Gastroesophageal sphincter (tissue), 4 donors: ENCODE data around the gene STRN. TPM values are rescaled to one million over a fixed set of nuclear protein-coding genes. Genes with fewer than 3 reads are reported as not detected.

Experiments used
- ATAC-seq: fragments of 150-250 bp; one replicate; pipeline ENCODE4 v1.9.1; 2016; ENCODE audit warnings: mild to moderate bottlenecking, moderate library complexity
- H3K27ac ChIP-seq, 4 donors: fragments of 200-600 bp; sonication (generic) in 3 of 4; 1 replicate in 3 of 4; 2 replicates in 1 of 4; pipeline ENCODE4 v1.5.1; 2016 to 2019
- H3K27me3 ChIP-seq: fragments of 200-600 bp; sonication (generic); one replicate; pipeline ENCODE4 v1.5.1; 2019
- H3K36me3 ChIP-seq, 2 donors: fragments of 200-600 bp; sonication (generic); one replicate each; pipeline ENCODE4 v1.5.1; 2019; ENCODE audit warnings: control low read depth in 1 of 2
- H3K4me1 ChIP-seq, 3 donors: fragments of 200-600 bp; sonication (generic); 1 replicate in 2 of 3; 2 replicates in 1 of 3; pipeline ENCODE4 v1.5.1; 2016 to 2019; ENCODE audit warnings: control low read depth in 2 of 3
- H3K4me3 ChIP-seq, 2 donors: fragments of 200-600 bp; sonication (generic); one replicate each; pipeline ENCODE4 v1.5.1; 2019; ENCODE audit warnings: mild to moderate bottlenecking in 1 of 2, moderate library complexity in 1 of 2
- H3K9me3 ChIP-seq, 3 donors: fragments of 200-600 bp; sonication (generic); one replicate each; pipeline ENCODE4 v1.5.1; 2017 to 2019; ENCODE audit warnings: control low read depth in 2 of 3
- EP300 ChIP-seq: sonication (generic); formaldehyde crosslinking; IDR thresholded peaks from one replicate; pipeline ENCODE4 v1.6.1; 2017; ENCODE audit warnings: antibody characterized with exemption, mild to moderate bottlenecking
- POLR2A ChIP-seq, 2 donors: fragments of 450-650 bp; IDR thresholded peaks; one replicate each; pipeline ENCODE4 v1.6.1; 2017; ENCODE audit warnings: antibody characterized with exemption in 2 of 2, mild to moderate bottlenecking in 2 of 2, moderate library complexity in 1 of 2
- POLR2AphosphoS5 ChIP-seq: sonication (generic); formaldehyde crosslinking; IDR thresholded peaks from one replicate; pipeline ENCODE4 v1.6.1; 2017; ENCODE audit warnings: antibody characterized with exemption
- WGBS, 2 donors: methylation state at CpG; one replicate each; pipeline ENCODE4 v1.1.5; 2018; ENCODE audit warnings: low coverage in 1 of 2; 5-methylcytosine and 5-hydroxymethylcytosine counted together
- total RNA-seq, 4 donors: library from RNA; depleted of rRNA; stranded (reverse); fragments of >200 nt; gene quantifications; one replicate each; pipeline ENCODE4 v1.1.0, GENCODE V29; 2016
- TF ChIP-seq, protein P1 (sequence below), 4 experiments: fragments of 200-600 bp in 2 of 4; fragments of 450-650 bp in 2 of 4; sonication (generic) in 1 of 4; IDR thresholded peaks; one replicate each; pipeline ENCODE4 v1.5.1; 2017 to 2019; ENCODE audit warnings: antibody characterized with exemption in 4 of 4, mild to moderate bottlenecking in 2 of 4, moderate library complexity in 2 of 4

Gene STRN, protein sequence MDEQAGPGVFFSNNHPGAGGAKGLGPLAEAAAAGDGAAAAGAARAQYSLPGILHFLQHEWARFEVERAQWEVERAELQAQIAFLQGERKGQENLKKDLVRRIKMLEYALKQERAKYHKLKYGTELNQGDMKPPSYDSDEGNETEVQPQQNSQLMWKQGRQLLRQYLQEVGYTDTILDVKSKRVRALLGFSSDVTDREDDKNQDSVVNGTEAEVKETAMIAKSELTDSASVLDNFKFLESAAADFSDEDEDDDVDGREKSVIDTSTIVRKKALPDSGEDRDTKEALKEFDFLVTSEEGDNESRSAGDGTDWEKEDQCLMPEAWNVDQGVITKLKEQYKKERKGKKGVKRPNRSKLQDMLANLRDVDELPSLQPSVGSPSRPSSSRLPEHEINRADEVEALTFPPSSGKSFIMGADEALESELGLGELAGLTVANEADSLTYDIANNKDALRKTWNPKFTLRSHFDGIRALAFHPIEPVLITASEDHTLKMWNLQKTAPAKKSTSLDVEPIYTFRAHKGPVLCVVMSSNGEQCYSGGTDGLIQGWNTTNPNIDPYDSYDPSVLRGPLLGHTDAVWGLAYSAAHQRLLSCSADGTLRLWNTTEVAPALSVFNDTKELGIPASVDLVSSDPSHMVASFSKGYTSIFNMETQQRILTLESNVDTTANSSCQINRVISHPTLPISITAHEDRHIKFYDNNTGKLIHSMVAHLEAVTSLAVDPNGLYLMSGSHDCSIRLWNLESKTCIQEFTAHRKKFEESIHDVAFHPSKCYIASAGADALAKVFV
- 10 to 100 TPM; 18.5 to 24.6 (median 20.9) TPM for total RNA-seq

DNA sequence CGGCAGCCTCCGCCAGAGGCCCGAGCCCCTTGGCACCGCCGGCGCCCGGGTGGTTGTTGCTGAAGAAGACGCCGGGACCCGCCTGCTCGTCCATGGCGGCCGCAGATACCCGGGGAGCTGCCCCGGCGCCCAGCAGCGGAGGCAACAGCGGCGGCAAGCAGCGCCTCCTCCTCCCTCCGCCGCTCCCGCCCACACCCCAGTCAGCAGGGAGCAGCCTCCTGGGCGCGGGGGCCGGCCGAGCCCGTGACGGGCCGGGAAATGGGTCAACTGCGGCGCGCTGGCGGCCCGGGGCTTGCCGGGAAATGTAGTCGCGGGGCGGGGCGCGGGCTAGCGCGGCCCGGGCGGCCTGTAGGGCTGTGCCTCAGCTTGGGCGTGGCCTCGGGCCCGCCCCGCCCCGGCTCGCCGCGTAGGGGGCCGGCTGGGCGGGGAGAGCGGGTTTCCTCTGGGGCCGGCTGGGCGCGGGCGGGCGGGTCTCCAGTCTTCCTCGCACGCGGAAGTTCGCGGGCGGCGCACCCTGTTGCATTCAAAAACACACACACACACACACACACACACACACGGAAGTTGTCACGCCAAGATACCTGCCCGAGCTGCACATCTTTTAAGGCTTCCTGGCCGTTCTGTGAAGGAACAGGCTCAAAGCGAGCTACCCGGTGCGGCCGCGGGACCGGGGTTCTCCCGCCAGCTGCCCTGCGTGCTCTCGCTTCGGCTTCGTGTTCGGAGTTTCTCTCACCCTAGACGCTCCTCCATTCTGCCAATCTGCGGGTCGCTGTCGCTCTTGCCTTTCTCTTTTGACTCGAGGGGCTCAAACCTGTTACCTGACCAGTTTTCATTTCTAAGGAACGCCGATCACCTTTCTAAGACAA is at the start of gene STRN:
TSS of gene STRN (minus strand) at position 167 of the 866 bp plus-strand sequence. CDS start at position 94, 73 bp downstream.
- peaks cover 0 to 40% (median 11%) of the 10 kb centered on the region in 3 donors for H3K4me1 ChIP-seq
- no peaks in the 10 kb centered on the region for H3K27me3 ChIP-seq
- 0 to 1% methylated on average over 4 to 17 of the region's 91 CpGs for WGBS, 2 donors
- ATAC-seq = peak; percentile 98
- H3K4me3 ChIP-seq = peak within 1 kb of the TSS; percentile 68 to 100
- no peaks in the 10 kb centered on the region for H3K9me3 ChIP-seq
- H3K36me3 ChIP-seq = no peaks in the 10 kb centered on the region
- TF ChIP-seq EP300 (no peak), POLR2A (IDR thresholded peaks at IDR 0.05) (peak; percentile 68 to 75), POLR2AphosphoS5 (peak; percentile 84)
- TF ChIP-seq, protein P1, sequence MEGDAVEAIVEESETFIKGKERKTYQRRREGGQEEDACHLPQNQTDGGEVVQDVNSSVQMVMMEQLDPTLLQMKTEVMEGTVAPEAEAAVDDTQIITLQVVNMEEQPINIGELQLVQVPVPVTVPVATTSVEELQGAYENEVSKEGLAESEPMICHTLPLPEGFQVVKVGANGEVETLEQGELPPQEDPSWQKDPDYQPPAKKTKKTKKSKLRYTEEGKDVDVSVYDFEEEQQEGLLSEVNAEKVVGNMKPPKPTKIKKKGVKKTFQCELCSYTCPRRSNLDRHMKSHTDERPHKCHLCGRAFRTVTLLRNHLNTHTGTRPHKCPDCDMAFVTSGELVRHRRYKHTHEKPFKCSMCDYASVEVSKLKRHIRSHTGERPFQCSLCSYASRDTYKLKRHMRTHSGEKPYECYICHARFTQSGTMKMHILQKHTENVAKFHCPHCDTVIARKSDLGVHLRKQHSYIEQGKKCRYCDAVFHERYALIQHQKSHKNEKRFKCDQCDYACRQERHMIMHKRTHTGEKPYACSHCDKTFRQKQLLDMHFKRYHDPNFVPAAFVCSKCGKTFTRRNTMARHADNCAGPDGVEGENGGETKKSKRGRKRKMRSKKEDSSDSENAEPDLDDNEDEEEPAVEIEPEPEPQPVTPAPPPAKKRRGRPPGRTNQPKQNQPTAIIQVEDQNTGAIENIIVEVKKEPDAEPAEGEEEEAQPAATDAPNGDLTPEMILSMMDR (IDR thresholded peaks at IDR 0.05) = peak in 1 of 4 experiments; percentile 28
- H3K27ac ChIP-seq = peak within 1 kb of the TSS; percentile 57 to 95 (median 90)

DNA sequence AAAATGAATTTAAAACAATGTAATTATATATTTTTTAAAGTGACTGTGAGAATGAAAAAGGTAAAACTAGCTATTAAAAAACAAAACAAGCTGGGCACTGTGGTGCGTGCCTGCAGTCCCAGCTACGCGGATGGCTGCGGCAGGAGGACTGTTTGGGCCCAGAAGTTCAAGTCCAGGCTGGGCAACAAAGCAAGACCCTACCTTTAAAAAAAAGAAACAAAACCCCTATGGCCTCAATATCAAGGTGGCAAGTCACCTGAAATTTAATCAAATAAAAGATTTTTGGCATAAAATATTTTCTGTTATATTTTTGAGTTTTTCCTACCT is 46.9 kb upstream of the STRN start:
- Histone ChIP-seq H3K36me3 (peaks cover 0 to 96% of the 10 kb centered on the region in 2 donors), H3K9me3 (no peaks in the 10 kb centered on the region), H3K27me3 (no peaks in the 10 kb centered on the region), H3K4me3 (no peak overlapping the region), H3K27ac (no peak overlapping the region), H3K4me1 (no peaks in the 10 kb centered on the region)
- ATAC-seq = no peak
- WGBS, 2 donors = 93 to 100% methylated on average over 4 of the region's 4 CpGs
- no peak for TF ChIP-seq POLR2AphosphoS5
- TF ChIP-seq, protein P1 (IDR thresholded peaks at IDR 0.05) = no peak
- TF ChIP-seq EP300 = no peak
- TF ChIP-seq POLR2A (IDR thresholded peaks at IDR 0.05) = no peak

DNA sequence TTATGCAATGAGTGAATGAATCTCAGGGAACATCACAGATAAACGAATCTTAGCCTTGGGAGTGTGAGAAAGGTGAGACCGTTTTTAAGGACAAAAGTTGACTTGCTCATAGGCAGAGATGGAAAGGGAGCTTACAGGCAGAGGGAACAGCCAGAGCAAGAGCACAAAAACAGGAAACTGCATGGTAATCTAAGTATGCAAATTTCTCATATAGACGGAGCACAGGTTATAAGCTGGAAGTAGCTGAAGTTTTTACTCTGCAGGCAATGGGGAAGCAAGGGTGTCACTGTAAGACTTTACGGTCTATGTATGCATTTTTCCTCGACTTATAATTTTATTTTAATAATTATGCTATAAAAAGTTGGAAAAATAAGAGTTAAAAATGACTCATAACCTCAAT is 44.8 kb upstream of the STRN start:
- Histone ChIP-seq H3K9me3 (no peaks in the 10 kb centered on the region), H3K4me3 (no peak overlapping the region), H3K36me3 (peaks cover 0 to 98% of the 10 kb centered on the region in 2 donors), H3K27me3 (no peaks in the 10 kb centered on the region), H3K27ac (no peak overlapping the region), H3K4me1 (no peaks in the 10 kb centered on the region)
- TF ChIP-seq EP300 = no peak
- TF ChIP-seq, protein P1 (IDR thresholded peaks at IDR 0.05) = no peak
- no peak for TF ChIP-seq POLR2A (IDR thresholded peaks at IDR 0.05)
- TF ChIP-seq POLR2AphosphoS5 = no peak
- 68 to 79% methylated on average over 5 of the region's 5 CpGs for WGBS, 2 donors
- ATAC-seq = no peak

DNA sequence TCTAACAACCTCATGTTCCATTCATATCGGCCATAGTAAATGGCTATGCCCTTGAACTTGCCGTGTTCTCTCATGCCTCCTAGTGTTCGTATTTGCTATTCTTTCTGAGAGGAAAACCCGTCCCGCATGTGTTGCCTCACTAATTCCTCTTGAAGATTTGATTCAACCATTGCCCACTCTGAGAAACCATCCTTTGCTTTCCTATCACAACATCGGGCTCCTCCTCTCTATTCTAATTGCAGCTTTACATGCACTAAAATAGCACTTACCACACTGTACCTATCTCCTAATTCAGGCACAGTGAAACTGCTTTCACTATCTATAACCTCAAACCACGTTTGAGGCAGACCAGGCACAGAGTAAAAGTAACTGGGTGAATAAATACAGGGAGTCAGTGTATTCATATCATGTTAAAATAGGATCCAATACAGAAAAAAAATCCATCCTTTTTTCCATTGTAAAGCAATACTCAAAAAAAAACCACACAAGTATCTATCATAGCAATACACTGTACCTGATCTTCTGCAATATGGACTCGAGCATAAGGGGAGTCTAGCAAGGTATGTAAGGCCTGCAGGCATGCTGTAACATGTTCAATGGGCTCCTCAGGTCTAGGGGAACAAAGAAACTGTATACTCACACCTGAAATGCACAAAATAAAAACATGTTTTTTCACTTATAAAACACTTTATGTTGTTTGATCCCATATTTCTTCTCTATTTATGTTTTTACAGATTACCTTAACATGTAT is 39.0 kb upstream of the STRN start:
- no peak for ATAC-seq
- peaks cover 3 to 98% of the 10 kb centered on the region in 2 donors for H3K36me3 ChIP-seq
- H3K27ac ChIP-seq = no peak overlapping the region

More for the DNA sequence above, 39.0 kb upstream of the STRN start:
- Histone ChIP-seq H3K4me1 (no peaks in the 10 kb centered on the region), H3K27me3 (no peaks in the 10 kb centered on the region), H3K9me3 (no peaks in the 10 kb centered on the region), H3K4me3 (no peak overlapping the region)
- 45 to 51% methylated on average over 8 of the region's 8 CpGs for WGBS, 2 donors
- TF ChIP-seq, protein P1 (IDR thresholded peaks at IDR 0.05) = peak in 2 of 4 experiments; percentile 23 to 26
- no peak for TF ChIP-seq POLR2A (IDR thresholded peaks at IDR 0.05)
